ENCODE results near the gene AMZ2. TPM values are rescaled to one million over a fixed set of nuclear protein-coding genes. Genes with fewer than 3 reads are reported as not detected.
"Not testable (repeated sequence)": the region's sequence is repeated elsewhere in the genome, so short reads cannot be mapped to it uniquely, and the experiment has no call there.

AMZ2 gene
- total RNA-seq, 1 donor = 80.3 TPM

DNA sequence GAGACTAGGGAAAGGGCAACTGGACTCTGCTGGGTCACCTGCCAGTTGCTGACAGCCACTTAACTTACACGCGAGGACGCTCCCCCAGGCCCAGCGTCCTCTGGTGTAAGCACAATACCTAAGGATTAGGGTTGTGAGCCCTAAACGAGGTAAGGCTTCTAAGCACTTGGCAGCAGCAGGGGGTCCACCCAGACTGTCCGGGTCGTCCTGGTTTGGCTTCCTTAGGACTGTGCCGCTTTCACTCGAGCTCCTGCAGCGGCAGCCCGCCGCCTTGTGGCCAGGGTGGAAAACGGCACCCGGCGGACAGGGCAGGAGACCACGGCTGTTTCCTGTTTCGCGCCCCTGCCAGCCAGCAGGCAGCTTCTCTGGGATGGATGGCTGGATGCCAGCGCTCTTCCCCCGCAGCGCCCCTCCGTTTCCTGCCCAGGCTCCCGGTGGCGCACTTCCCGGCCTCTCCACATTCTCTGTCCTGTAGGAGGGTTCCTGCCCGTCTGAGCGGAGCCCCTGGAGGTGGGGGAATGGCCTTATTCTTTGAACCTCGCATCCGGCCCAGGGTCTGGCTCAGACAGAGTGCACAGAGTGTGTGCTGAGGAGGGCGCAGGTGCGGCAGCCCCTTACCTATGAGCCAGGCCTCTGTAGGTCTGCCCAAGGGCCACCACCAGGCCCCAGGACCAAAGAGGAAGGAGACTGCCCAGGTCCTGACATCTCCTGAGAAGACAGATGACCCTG, 47.0 kb upstream of the AMZ2 start:
- DNase-seq (ENCODE audit: insufficient read length, low spot score, missing footprints) = peak; percentile 98
- Histone ChIP-seq H3K4me1 (ENCODE audit: insufficient read depth, low read length) (peaks cover 6% of the 10 kb centered on the region), H3K36me3 (ENCODE audit: insufficient read depth, low read length) (no peaks in the 10 kb centered on the region), H4K20me1 (ENCODE audit: insufficient read depth, low read length) (no peaks in the 10 kb centered on the region), H3K9me3 (ENCODE audit: low read depth, low read length) (no peaks in the 10 kb centered on the region), H3K4me2 (ENCODE audit: insufficient read depth, low read length) (peak overlapping the region; percentile 87), H3K79me2 (ENCODE audit: insufficient read depth, low read length) (peaks cover under 1% of the 10 kb centered on the region), H3K4me3 (ENCODE audit: insufficient read depth, low read length) (peak overlapping the region; percentile 60), H2AFZ (ENCODE audit: low read length) (peak overlapping the region; percentile 76), H3K27me3 (ENCODE audit: insufficient read depth, low read length) (peaks cover 46% of the 10 kb centered on the region), H3K27ac (ENCODE audit: low read depth, low read length) (no peak overlapping the region)
- TF ChIP-seq, protein P1, sequence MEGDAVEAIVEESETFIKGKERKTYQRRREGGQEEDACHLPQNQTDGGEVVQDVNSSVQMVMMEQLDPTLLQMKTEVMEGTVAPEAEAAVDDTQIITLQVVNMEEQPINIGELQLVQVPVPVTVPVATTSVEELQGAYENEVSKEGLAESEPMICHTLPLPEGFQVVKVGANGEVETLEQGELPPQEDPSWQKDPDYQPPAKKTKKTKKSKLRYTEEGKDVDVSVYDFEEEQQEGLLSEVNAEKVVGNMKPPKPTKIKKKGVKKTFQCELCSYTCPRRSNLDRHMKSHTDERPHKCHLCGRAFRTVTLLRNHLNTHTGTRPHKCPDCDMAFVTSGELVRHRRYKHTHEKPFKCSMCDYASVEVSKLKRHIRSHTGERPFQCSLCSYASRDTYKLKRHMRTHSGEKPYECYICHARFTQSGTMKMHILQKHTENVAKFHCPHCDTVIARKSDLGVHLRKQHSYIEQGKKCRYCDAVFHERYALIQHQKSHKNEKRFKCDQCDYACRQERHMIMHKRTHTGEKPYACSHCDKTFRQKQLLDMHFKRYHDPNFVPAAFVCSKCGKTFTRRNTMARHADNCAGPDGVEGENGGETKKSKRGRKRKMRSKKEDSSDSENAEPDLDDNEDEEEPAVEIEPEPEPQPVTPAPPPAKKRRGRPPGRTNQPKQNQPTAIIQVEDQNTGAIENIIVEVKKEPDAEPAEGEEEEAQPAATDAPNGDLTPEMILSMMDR (IDR thresholded peaks at IDR 0.05; ENCODE audit: extremely low read depth, low read depth, low read length) = peak; percentile 71

DNA sequence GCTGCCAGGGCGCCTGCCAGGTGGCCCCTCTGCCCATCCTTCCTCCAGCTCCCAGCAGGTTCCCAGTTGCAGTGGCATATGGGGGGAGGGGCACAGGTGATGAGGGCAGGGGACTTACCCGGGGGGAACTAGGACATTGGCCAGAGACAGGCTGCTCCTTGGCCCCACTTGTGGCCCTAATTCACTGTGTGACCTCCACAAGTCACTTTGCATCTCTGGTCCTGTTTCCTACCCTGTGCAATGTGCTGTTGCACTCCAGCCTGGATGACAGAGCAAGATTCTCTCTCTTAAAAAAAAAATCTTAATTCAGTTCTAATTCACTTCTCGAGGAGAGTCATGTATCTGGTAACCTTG, 46.4 kb upstream of the AMZ2 start:
- H3K4me3 ChIP-seq (ENCODE audit: insufficient read depth, low read length); H4K20me1 ChIP-seq (ENCODE audit: insufficient read depth, low read length); H3K27ac ChIP-seq (ENCODE audit: low read depth, low read length); H3K4me2 ChIP-seq (ENCODE audit: insufficient read depth, low read length); H2AFZ ChIP-seq (ENCODE audit: low read length); H3K79me2 ChIP-seq (ENCODE audit: insufficient read depth, low read length); H3K9me3 ChIP-seq (ENCODE audit: low read depth, low read length); H3K36me3 ChIP-seq (ENCODE audit: insufficient read depth, low read length); DNase-seq (ENCODE audit: insufficient read length, low spot score, missing footprints); H3K4me1 ChIP-seq (ENCODE audit: insufficient read depth, low read length): not testable (repeated sequence)
- peaks cover 42% of the 10 kb centered on the region for H3K27me3 ChIP-seq (ENCODE audit: insufficient read depth, low read length)

DNA sequence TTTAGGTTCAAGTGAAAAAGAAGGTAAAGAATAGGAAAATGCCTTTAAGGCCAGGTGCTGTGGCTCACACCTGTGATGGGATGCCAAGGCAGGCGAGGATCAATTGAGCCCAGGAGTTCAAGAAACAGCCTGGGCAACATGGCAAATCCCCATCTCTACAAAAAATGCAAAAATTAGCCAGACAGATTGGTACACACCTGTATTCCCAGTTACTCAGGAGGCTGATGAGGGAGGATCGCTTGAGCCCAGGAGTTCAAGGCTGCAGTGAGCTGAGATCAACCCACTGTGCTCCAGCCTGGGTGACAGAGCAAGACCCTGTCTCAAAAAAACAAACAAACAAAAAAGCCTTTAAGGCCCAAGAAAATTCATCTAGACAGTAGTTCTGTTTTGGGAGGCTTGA, 45.5 kb upstream of the AMZ2 start:
- H3K27ac ChIP-seq (ENCODE audit: low read depth, low read length); H3K36me3 ChIP-seq (ENCODE audit: insufficient read depth, low read length); H4K20me1 ChIP-seq (ENCODE audit: insufficient read depth, low read length); H2AFZ ChIP-seq (ENCODE audit: low read length); H3K79me2 ChIP-seq (ENCODE audit: insufficient read depth, low read length); H3K4me3 ChIP-seq (ENCODE audit: insufficient read depth, low read length); H3K4me2 ChIP-seq (ENCODE audit: insufficient read depth, low read length); H3K9me3 ChIP-seq (ENCODE audit: low read depth, low read length); DNase-seq (ENCODE audit: insufficient read length, low spot score, missing footprints): not testable (repeated sequence)
- peaks cover 33% of the 10 kb centered on the region for H3K27me3 ChIP-seq (ENCODE audit: insufficient read depth, low read length)
- peaks cover 13% of the 10 kb centered on the region for H3K4me1 ChIP-seq (ENCODE audit: insufficient read depth, low read length)

DNA sequence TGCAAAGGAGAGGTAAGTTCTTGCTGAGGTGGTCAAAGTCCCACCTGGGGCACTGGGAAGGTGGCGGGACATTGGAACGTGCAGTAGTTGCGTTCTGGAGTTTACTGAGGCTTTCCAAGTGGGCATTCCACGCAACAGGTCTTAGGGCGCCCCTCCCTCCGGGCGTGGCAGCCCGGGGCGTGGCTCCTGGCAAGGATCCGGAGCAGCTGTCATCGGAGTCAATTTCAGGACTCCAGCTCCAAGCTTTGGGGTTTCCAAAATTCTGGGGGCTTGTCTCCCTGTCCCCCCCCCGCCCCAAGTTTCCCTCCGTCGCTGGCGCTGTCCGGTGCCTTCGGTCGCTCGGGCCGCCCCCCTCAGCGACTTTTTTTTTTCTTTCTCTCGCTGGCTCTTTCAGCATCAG, 43.1 kb upstream of the AMZ2 start:
- H3K79me2 ChIP-seq (ENCODE audit: insufficient read depth, low read length) = peaks cover 8% of the 10 kb centered on the region
- no peak overlapping the region for H3K27ac ChIP-seq (ENCODE audit: low read depth, low read length)
- no peaks in the 10 kb centered on the region for H4K20me1 ChIP-seq (ENCODE audit: insufficient read depth, low read length)
- H3K4me1 ChIP-seq (ENCODE audit: insufficient read depth, low read length) = peaks cover 13% of the 10 kb centered on the region
- H3K9me3 ChIP-seq (ENCODE audit: low read depth, low read length) = no peaks in the 10 kb centered on the region
- H3K4me3 ChIP-seq (ENCODE audit: insufficient read depth, low read length) = peak overlapping the region; percentile 82
- peak overlapping the region; percentile 86 for H3K4me2 ChIP-seq (ENCODE audit: insufficient read depth, low read length)
- H3K36me3 ChIP-seq (ENCODE audit: insufficient read depth, low read length) = no peaks in the 10 kb centered on the region
- H3K27me3 ChIP-seq (ENCODE audit: insufficient read depth, low read length) = peaks cover 10% of the 10 kb centered on the region
- DNase-seq (ENCODE audit: insufficient read length, low spot score, missing footprints) = no peak
- H2AFZ ChIP-seq (ENCODE audit: low read length) = no peak overlapping the region
- TF ChIP-seq, protein P1 (IDR thresholded peaks at IDR 0.05; ENCODE audit: extremely low read depth, low read depth, low read length) = no peak

DNA sequence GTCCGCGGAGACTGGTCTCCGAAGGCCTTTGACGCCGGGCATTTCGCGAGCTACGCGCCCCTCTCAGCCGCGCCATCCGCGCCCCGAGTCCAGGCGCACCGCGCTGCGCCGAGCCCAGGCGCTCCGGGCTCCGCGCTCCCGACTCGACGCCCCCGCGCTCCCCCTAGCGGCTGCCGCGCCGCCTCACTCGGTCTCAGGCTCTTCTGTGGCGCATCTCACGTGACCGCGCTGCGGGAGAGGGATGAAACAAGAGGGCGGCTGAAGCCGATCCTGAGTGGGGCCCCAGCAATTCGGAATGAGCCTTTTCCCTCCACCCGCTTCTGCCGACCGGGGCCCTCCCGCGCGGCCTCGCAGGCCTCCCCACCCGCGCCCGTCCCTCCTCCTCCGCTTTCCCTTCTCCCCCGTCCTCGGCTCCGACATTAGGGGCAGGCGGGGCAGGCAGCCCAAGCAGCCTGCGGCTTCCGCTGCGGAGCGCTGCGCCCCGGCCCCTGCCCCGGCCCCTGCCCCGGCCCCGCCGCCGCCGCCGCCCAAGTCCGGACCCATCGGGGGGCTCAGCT, 42.5 kb upstream of the AMZ2 start:
- TF ChIP-seq, protein P1 (IDR thresholded peaks at IDR 0.05; ENCODE audit: extremely low read depth, low read depth, low read length) = peak; percentile 70
- H3K79me2 ChIP-seq (ENCODE audit: insufficient read depth, low read length) = peaks cover 8% of the 10 kb centered on the region
- no peaks in the 10 kb centered on the region for H4K20me1 ChIP-seq (ENCODE audit: insufficient read depth, low read length)
- H3K36me3 ChIP-seq (ENCODE audit: insufficient read depth, low read length) = no peaks in the 10 kb centered on the region
- peak overlapping the region; percentile 86 for H3K4me2 ChIP-seq (ENCODE audit: insufficient read depth, low read length)
- DNase-seq (ENCODE audit: insufficient read length, low spot score, missing footprints) = peak; percentile 100
- H3K27me3 ChIP-seq (ENCODE audit: insufficient read depth, low read length) = peaks cover 4% of the 10 kb centered on the region
- no peak overlapping the region for H3K27ac ChIP-seq (ENCODE audit: low read depth, low read length)
- peak overlapping the region; percentile 94 for H2AFZ ChIP-seq (ENCODE audit: low read length)
- no peaks in the 10 kb centered on the region for H3K9me3 ChIP-seq (ENCODE audit: low read depth, low read length)
- H3K4me3 ChIP-seq (ENCODE audit: insufficient read depth, low read length) = peak overlapping the region; percentile 82
- peaks cover 11% of the 10 kb centered on the region for H3K4me1 ChIP-seq (ENCODE audit: insufficient read depth, low read length)

All from osteoblast (primary cell).